K562 (cell line): Measurements from ENCODE around the gene RASD2. TPM values are rescaled to one million over a fixed set of nuclear protein-coding genes. Genes with fewer than 3 reads are reported as not detected.
A peak's percentile ranks its signal among the peaks of the same experiment; 100 is the strongest.

Source experiments
- ATAC-seq: fragments of 200-7000 bp; cut with Tn5 transposase; 3 replicates; pipeline ENCODE4 v1.9.1; 2020; ENCODE audit warnings: moderate library complexity
- BruUV-seq: library from RNA; stranded (reverse); fragments of 400-500 nt; replicated peaks from 2 replicates; lab custom pipeline; 2021; lab: Mats Ljungman, UMichigan
- CTCF ChIA-PET: fragments of 300-600 bp; formaldehyde crosslinking; extraction: SDS; loops from one replicate; lab custom pipeline; 2021; ENCODE audit warnings: low intra/inter-chr PET ratio; lab: Yijun Ruan, JAX
- POLR2A ChIA-PET: fragments of 300-600, 350-650 bp; sonication (Branson Sonifier 250); formaldehyde crosslinking; extraction: SDS; loops from one replicate; lab custom pipeline; 2021; ENCODE audit warnings: antibody characterized with exemption, inconsistent platforms; lab: Yijun Ruan, JAX
- DNase-seq, 4 experiments: peaks; one replicate each; pipeline versions ENCODE4 v3.0.0 to v3.0.0-alpha.2; 2011 to 2018; ENCODE audit warnings: low spot score in 3 of 4, mixed read lengths in 3 of 4; ENCODE audit errors: extremely low read depth in 1 of 4
- FAIRE-seq: peaks from 2 replicates; lab custom pipeline; 2011; peaks lifted over from hg19 to GRCh38; lab: Jason Lieb, UNC
- H2AFZ ChIP-seq: 2 replicates; pipeline ENCODE4 v1.6.0; 2011; ENCODE audit warnings: low read depth, low read length, control low read depth, inconsistent platforms
- H3K27ac ChIP-seq: fragments of 200-600 bp; 3 replicates; pipeline ENCODE4 v1.8.0; 2011; ENCODE audit warnings: low read depth, mild to moderate bottlenecking, control low read depth, inconsistent platforms, low read length, moderate library complexity, mixed read lengths; ENCODE audit errors: extremely low read depth
- H3K27me3 ChIP-seq, 2 experiments: fragments of 300-600 bp in 1 of 2; 2 replicates in 1 of 2; 3 replicates in 1 of 2; pipeline versions ENCODE4 v1.6.0 to v1.8.0; 2011; ENCODE audit warnings: inconsistent platforms in 2 of 2, low read length in 2 of 2, mild to moderate bottlenecking in 1 of 2, mixed read lengths in 1 of 2, moderate library complexity in 1 of 2; ENCODE audit not compliant: control insufficient read depth in 2 of 2, insufficient read depth in 2 of 2
- H3K36me3 ChIP-seq: fragments of 300-600 bp; 3 replicates; pipeline ENCODE4 v1.8.0; 2011; ENCODE audit warnings: mild to moderate bottlenecking, low read length, inconsistent platforms; ENCODE audit not compliant: control insufficient read depth, insufficient read depth
- H3K4me1 ChIP-seq, 2 experiments: fragments of 200-600 bp in 1 of 2; replicated peaks in 1 of 2; 2 replicates in 1 of 2; 3 replicates in 1 of 2; pipeline versions ENCODE4 v1.5.1 to v1.8.0; 2011; ENCODE audit warnings: inconsistent platforms in 2 of 2, low read length in 2 of 2, mild to moderate bottlenecking in 1 of 2, mixed read lengths in 1 of 2, moderate library complexity in 1 of 2; ENCODE audit not compliant: control insufficient read depth in 2 of 2, insufficient read depth in 2 of 2
- H3K4me2 ChIP-seq: 2 replicates; pipeline ENCODE4 v1.6.1; 2011; ENCODE audit warnings: low read length, control low read depth, inconsistent platforms, mixed read lengths; ENCODE audit not compliant: insufficient read depth
- H3K4me3 ChIP-seq: fragments of 200-600 bp; sonication (generic), shearing (Covaris generic); 2 replicates; pipeline ENCODE4 v1.5.1; 2016; ENCODE audit warnings: control low read depth, inconsistent platforms
- H3K79me2 ChIP-seq: fragments of 200-600 bp; 3 replicates; pipeline ENCODE4 v1.8.0; 2011; ENCODE audit warnings: low read length, inconsistent platforms; ENCODE audit not compliant: control insufficient read depth, insufficient read depth
- H3K9ac ChIP-seq, 2 experiments: 2 replicates each; pipeline versions ENCODE4 v1.6.0 to v1.6.1; 2011; ENCODE audit warnings: low read depth in 2 of 2, low read length in 2 of 2, control low read depth in 1 of 2, inconsistent platforms in 1 of 2, mild to moderate bottlenecking in 1 of 2, mixed read lengths in 1 of 2; ENCODE audit not compliant: insufficient read depth in 1 of 2
- H3K9me1 ChIP-seq: one replicate; pipeline ENCODE4 v1.6.0; 2011; ENCODE audit warnings: inconsistent platforms, mild to moderate bottlenecking, low read length, moderate library complexity; ENCODE audit not compliant: control insufficient read depth, insufficient read depth
- H3K9me3 ChIP-seq: replicated peaks from 2 replicates; pipeline ENCODE4 v1.5.1; 2011; ENCODE audit warnings: low read depth, low read length, inconsistent platforms; ENCODE audit not compliant: control insufficient read depth, insufficient read depth
- H4K20me1 ChIP-seq: replicated peaks from 2 replicates; pipeline ENCODE4 v1.6.1; 2011; ENCODE audit warnings: low read length, inconsistent platforms, mixed read lengths; ENCODE audit not compliant: control insufficient read depth, insufficient read depth
- E2F6 ChIP-seq, 2 experiments: IDR thresholded peaks; 2 replicates each; pipeline ENCODE4 v1.6.1; 2011; ENCODE audit warnings: borderline replicate concordance in 1 of 2, control low read depth in 1 of 2, low read depth in 1 of 2, low read length in 1 of 2, mild to moderate bottlenecking in 1 of 2, mixed read lengths in 1 of 2, moderate library complexity in 1 of 2; ENCODE audit not compliant: insufficient read depth in 1 of 2, insufficient read length in 1 of 2, poor library complexity in 1 of 2, severe bottlenecking in 1 of 2; ENCODE audit errors: extremely low read depth in 1 of 2
- ETV1 ChIP-seq: fragments of 450-650 bp; conservative IDR thresholded peaks from 2 replicates; pipeline ENCODE4 v1.6.1; 2016; ENCODE audit warnings: missing genetic modification characterization, control low read depth, low read depth, missing compliant biosample characterization
- HINFP ChIP-seq: fragments of 450-650 bp; conservative IDR thresholded peaks from 2 replicates; pipeline ENCODE4 v1.6.1; 2016; ENCODE audit warnings: missing genetic modification characterization, low read depth, mild to moderate bottlenecking, control low read depth, missing compliant biosample characterization
- NFXL1 ChIP-seq: fragments of 450-650 bp; formaldehyde crosslinking; IDR thresholded peaks from 2 replicates; pipeline ENCODE4 v1.4.0; 2021; ENCODE audit warnings: mild to moderate bottlenecking
- SAFB ChIP-seq: fragments of 200-400 bp; formaldehyde crosslinking; IDR thresholded peaks from 2 replicates; pipeline ENCODE4 v1.6.1; 2017; ENCODE audit warnings: low read depth, low read length, borderline replicate concordance
- TAF1 ChIP-seq: IDR thresholded peaks from 2 replicates; pipeline ENCODE4 v1.6.1; 2011; ENCODE audit warnings: mild to moderate bottlenecking, low read length, moderate library complexity; ENCODE audit not compliant: insufficient read depth, control insufficient read depth, severe bottlenecking; ENCODE audit errors: extremely low read depth
- TBL1XR1 ChIP-seq, 2 experiments: IDR thresholded peaks; 2 replicates each; pipeline ENCODE4 v1.6.1; 2012; ENCODE audit warnings: improper control_type of control experiment in 2 of 2, low read length in 2 of 2, mild to moderate bottlenecking in 1 of 2
- TFE3 ChIP-seq: fragments of 450-650 bp; formaldehyde crosslinking; IDR thresholded peaks from 2 replicates; pipeline ENCODE4 v1.4.0; 2020; ENCODE audit warnings: mild to moderate bottlenecking, mixed read lengths
- ZBTB2 ChIP-seq: fragments of 450-650 bp; IDR thresholded peaks from 2 replicates; pipeline ENCODE4 v1.6.1; 2016; ENCODE audit warnings: antibody characterized with exemption
- ZBTB33 ChIP-seq: sonication (generic); formaldehyde crosslinking; IDR thresholded peaks from 2 replicates; pipeline ENCODE4 v1.8.1; 2023; ENCODE audit warnings: mild to moderate bottlenecking, missing genetic modification reagents
- ZNF3 ChIP-seq: fragments of 250-450 bp; sonication (Bioruptor Pico); IDR thresholded peaks from 2 replicates; pipeline ENCODE4 v1.5.0; 2021; ENCODE audit warnings: mild to moderate bottlenecking, moderate library complexity
- WGBS: fragments of 100-300 bp; shearing (Covaris generic); methylation state at CpG from one replicate; pipeline ENCODE4 v1.1.6; 2016; ENCODE audit warnings: low coverage, mixed read lengths; ENCODE audit not compliant: insufficient coverage; ENCODE audit errors: missing lambda C conversion rate; 5-methylcytosine and 5-hydroxymethylcytosine counted together
- in situ Hi-C: fragments of 300-500 bp; cut with MboI; formaldehyde crosslinking; loops from 4 replicates; pipeline ENCODE4 v1.15.0; 2018; ENCODE audit warnings: inconsistent platforms, mixed read lengths
- intact Hi-C: fragments of 100-400 bp; cut with micrococcal nuclease; formaldehyde crosslinking; loops from 2 replicates; pipeline ENCODE4 v1.14.2; 2022
- polyA plus RNA-seq, 8 experiments: library from polyadenylated mRNA; depleted of rRNA in 4 of 8; stranded (reverse) in 5 of 8; unstranded in 3 of 8; fragments of >200 nt; fragmentation: Nextera tagmentation in 2 of 8; fragmentation: Illumina TruSeq in 1 of 8; extraction: Ambion mirVana in 2 of 8; extraction: Trizol in 1 of 8; gene quantifications; 2 replicates each; pipeline versions ENCODE4 v1.2.1 to v1.2.3, GENCODE V29; 2011 to 2014; ENCODE audit warnings: inconsistent platforms in 1 of 8, missing spikeins in 1 of 8
- total RNA-seq, 7 experiments: library from RNA; depleted of rRNA in 6 of 7; stranded (reverse); fragments of >200 nt in 6 of 7; fragmentation: Illumina TruSeq in 2 of 7; extraction: Trizol in 2 of 7; gene quantifications; 2 replicates each; pipeline versions ENCODE4 v1.2.1 to v1.2.3, GENCODE V29; 2011 to 2021; ENCODE audit warnings: low replicate concordance in 1 of 7

The RASD2 gene
- total and polyA plus RNA-seq, 9 of the 15 experiments (the other 6 are each of a cell fraction or from before 2014, with no cell fraction given): 0.05 TPM; not detected in 8

GRCh38 chr22:35522225-35523149 is 18.1 kb upstream of the RASD2 start:
- Histone ChIP-seq H3K27me3 (peaks cover 0 to 40% of the 10 kb centered on the region in 2 experiments; a peak in 2 of 5 replicates), H3K4me1 (peaks cover 8 to 10% of the 10 kb centered on the region in 2 experiments; a peak in 3 of 5 replicates), H3K9me3 (no peaks in the 10 kb centered on the region), H3K36me3 (no peaks in the 10 kb centered on the region), H3K4me3 (no peak overlapping the region), H2AFZ (no peak overlapping the region), H3K79me2 (no peaks in the 10 kb centered on the region), H4K20me1 (peaks cover 5% of the 10 kb centered on the region; the same call in 1 of the 2 replicates), H3K9ac (no peak overlapping the region), H3K27ac (no peak overlapping the region), H3K4me2 (no peak overlapping the region), H3K9me1 (no peaks in the 10 kb centered on the region)
- POLR2A ChIA-PET: interaction anchor here (1.2 kb wide), 1 partner anchor 15 kb away, joined by 3 read pairs; no protein-coding TSS in a partner anchor
- CTCF ChIA-PET: no interaction called here
- no peak for FAIRE-seq
- BruUV-seq: no TSS peak
- no peak for ATAC-seq
- WGBS: 2% methylated on average over 12 of the region's 12 CpGs
- in situ Hi-C loops (no loop called here), intact Hi-C loops (no loop called here)
- no peak for DNase-seq
- TF ChIP-seq ETV1 (no peak), TBL1XR1 (IDR thresholded peaks at IDR 0.05; ENCODE audit: low read length in 2 of 2) (no peak), ZNF3 (no peak), E2F6 (IDR thresholded peaks at IDR 0.05; ENCODE audit: borderline replicate concordance in 1 of 2, extremely low read depth in 1 of 2, insufficient read depth in 1 of 2, insufficient read length in 1 of 2, low read depth in 1 of 2, low read length in 1 of 2, poor library complexity in 1 of 2, severe bottlenecking in 1 of 2) (no peak), HINFP (0 out of 2 replicates have a peak, but pooled peaks have one; percentile 29), TAF1 (no peak), NFXL1 (no peak), SAFB (no peak), TFE3 (CRISPR knock-in tag) (no peak), ZBTB33 (CRISPR knock-in tag) (no peak), ZBTB2 (peak; percentile 42; the same call in 1 of the 2 replicates)
